Sciatic nerve (tissue), 2 donors: ENCODE data around the gene EXD2. TPM values are rescaled to one million over a fixed set of nuclear protein-coding genes. Genes with fewer than 3 reads are reported as not detected.

Source experiments
- ATAC-seq: fragments of 200-7000 bp; cut with Tn5 transposase; one replicate; pipeline ENCODE4 v1.9.1; 2020; ENCODE audit warnings: mild to moderate bottlenecking, moderate library complexity
- DNase-seq: peaks from one replicate; pipeline ENCODE4 v3.0.0-alpha.2; 2020; ENCODE audit warnings: low spot score
- intact Hi-C: fragments of 100-400 bp; cut with DNase I; formaldehyde crosslinking; loops from one replicate; pipeline ENCODE4 v1.14.2; 2022
- total RNA-seq: library from RNA; stranded (reverse); fragmentation: NEBNext Ultra II Directional; extraction: Animal tissue kit (Norgen Biotek cat#: 25700); gene quantifications from one replicate; pipeline ENCODE4 v1.2.1, GENCODE V29; 2021
- donor health status: DM: no; HTN: no; CAD: no.
- donor health status: DM: no; HTN: no; CAD: no.

EXD2 gene
- total RNA-seq, 1 donor from 2014 or later, result 30.0 TPM

DNA sequence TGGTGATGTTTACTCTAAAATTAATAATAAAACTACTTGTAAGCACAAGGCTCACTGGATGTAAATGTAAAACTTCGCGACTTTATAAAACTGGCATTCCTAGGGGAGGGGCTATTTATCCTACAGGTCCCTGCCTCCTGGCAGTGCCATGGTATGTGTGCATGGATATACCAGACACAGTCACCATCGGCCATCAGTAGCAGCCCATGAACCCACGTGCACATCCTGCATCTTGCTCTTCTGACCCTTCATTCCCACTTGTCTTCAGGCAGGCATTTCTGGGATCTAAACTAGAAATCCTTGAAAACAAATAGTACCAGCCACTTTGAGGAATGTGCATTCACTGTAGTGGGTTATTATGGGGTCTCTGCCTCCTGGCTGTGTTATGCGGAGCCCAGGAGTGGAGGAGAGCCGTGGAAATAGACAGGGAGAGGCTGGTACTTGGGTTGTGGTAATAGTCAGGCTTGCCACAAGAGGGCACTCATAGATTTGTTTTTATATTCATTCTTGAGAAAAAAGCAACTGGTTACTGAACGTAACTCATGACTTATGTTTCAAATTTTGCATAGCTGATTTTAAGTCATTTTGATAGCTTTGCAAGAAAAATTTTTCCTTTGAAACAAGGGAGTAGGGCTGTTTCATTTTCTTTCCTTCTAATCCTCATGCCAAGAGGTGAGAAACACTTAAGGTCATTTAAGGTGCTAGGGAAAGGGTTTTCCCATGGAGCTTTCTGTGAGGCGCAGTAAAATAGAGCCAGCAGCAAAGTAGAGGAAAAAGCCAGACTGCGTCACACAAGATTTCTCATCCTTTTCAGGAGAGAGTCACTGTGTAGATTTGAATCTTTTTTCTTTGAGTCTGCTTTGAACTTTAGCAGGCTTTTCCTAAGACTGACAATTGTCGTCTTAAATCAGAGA is 51.3 kb downstream of the EXD2 start:
- peak; percentile 77 for DNase-seq
- intact Hi-C loops, result loop anchor here (10.0 kb wide), 1 partner anchor 222 kb away; no protein-coding TSS in a partner anchor
- ATAC-seq, result peak; percentile 86

DNA sequence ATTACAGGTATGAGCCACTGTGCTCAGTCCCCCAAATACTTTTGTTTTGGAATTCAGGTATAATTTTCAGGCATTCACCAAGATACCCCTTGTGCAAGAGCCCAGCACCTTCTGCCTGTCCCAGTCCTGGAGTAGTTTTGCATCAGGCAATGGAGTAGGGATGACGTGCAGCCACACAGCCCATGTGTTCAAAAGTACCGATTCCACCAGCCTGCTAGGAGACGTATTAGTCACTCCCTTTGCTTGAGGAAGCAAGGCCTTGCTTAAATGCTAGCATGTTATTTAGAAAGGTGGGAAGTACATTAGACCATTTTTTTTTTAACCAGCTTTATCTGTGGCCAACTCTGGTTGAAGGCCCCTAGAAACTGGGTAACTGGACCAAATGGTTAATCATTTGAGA is 53.6 kb downstream of the EXD2 start:
- no peak for DNase-seq
- ATAC-seq, result no peak
- intact Hi-C loops, result loop anchor here (10.0 kb wide), 1 partner anchor 220 kb away; no protein-coding TSS in a partner anchor

DNA sequence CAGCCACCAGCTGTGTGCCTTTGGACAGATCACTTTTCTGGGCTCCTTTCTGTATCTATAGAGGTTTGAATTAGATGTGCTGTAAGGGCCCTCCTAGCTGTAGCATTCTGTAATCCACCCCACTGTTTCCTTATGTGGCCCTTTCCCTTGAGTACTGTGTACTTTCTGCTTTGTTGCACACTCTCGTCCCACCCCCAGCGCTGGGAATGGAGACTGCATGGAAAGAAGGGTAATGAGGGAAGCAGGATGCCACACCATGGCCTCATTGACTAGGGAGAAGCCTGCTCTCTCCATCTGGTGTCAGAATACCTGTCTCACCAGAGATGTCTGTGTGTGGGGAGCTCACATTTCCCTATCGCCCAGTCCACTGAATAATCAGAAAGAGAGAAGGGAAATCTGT is 55.0 kb downstream of the EXD2 start:
- no peak for ATAC-seq
- intact Hi-C loops, result loop anchor here (10.0 kb wide), 1 partner anchor 218 kb away; no protein-coding TSS in a partner anchor
- DNase-seq, result no peak

DNA sequence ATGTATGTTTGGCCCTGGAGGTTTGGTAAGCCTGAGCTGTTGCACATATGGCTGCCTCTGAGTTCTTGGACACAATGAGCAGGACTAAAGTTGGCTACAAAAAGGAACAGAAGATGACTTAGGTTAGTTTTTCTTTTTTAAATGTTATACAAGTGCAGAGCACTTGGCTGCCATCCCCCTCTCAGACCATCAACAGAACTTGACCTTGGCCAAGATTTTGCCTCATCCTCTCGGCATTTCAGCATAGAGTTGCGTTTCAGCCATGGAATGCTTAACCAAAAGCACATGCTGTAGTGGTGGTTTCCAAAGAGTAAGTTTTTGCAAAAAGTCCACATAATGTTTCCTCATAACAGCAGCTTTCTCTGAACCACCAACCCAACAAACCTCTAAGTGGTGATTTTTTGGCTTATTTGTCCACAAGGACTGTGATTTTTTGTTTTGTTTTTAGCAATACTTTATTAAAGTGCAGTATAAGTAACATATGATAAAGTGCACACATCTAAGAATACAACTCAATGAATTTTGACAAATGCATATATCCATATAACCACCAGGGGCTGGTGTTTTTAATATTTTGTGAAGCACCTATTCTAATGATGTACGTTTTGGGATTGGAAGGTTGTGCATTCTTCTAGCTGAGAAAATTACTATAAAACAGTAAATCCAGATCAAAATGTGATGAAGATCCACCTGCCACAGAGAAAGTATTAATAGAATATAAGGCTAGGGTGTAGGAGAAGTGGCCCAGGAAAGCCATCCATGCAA is 56.6 kb downstream of the EXD2 start:
- intact Hi-C loops, result loop anchor here (10.0 kb wide), 1 partner anchor 217 kb away; no protein-coding TSS in a partner anchor
- DNase-seq, result no peak
- ATAC-seq, result peak; percentile 97

DNA sequence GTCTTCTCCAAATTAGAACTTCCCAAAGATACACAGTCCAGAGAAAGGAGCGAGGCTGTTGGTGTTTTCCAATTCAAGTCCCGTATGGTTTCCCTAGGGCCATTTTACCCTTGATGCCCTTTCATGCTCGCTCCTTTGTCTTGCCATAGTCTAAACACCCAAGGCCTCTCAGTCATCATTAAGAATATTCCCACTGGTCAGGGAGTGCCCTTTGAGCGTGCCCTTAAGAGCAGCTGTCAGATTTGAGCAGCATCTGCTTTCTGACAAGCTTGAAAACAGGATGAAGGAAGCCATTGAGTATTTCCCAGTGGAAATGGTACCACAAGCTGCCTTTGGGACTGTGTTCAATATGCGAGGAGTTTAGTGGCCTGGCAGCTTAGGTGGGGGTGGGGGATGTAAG is 58.3 kb downstream of the EXD2 start:
- no peak for ATAC-seq
- no peak for DNase-seq
- intact Hi-C loops, result loop anchor here (10.0 kb wide), 1 partner anchor 215 kb away; no protein-coding TSS in a partner anchor

DNA sequence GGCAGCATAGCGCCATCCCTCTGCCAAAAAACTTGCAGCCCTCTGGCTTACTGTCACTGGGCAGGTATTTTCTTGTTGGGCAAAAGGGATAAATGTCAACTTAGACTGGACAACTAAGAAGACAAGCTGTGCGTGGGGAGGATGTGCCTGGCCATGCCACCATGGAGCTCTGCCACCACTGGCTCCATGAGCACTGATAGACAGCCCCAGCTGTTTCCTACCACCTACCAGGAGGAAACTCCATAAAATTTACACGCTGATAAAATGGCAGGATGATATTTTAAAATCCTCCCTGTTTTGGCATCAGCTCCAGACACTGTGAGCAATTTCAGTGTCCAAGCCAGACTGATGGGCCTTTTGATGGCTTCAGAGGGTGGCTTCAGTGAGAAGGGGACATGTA is 61.6 kb downstream of the EXD2 start:
- intact Hi-C loops, result no loop called here
- no peak for ATAC-seq
- DNase-seq, result no peak

DNA sequence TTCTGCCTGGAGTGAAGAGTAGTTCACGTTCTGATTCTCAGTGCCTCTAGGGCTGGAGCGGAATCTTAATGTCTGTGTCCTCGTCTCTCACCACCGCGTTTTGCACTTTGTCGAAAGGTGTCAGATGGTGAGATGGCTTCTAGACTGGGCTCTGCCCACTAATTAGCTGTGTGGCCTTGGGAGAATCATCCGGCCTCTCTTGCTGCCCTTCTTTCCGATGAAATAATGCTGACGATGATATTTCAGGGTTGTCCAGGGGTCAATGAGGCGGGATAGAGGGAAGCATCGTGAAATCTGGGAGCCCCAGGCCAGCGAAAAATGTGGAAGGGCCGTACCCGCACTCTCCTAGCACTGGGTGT is 67.8 kb downstream of the EXD2 start:
- DNase-seq, result no peak
- ATAC-seq, result no peak
- intact Hi-C loops, result no loop called here

DNA sequence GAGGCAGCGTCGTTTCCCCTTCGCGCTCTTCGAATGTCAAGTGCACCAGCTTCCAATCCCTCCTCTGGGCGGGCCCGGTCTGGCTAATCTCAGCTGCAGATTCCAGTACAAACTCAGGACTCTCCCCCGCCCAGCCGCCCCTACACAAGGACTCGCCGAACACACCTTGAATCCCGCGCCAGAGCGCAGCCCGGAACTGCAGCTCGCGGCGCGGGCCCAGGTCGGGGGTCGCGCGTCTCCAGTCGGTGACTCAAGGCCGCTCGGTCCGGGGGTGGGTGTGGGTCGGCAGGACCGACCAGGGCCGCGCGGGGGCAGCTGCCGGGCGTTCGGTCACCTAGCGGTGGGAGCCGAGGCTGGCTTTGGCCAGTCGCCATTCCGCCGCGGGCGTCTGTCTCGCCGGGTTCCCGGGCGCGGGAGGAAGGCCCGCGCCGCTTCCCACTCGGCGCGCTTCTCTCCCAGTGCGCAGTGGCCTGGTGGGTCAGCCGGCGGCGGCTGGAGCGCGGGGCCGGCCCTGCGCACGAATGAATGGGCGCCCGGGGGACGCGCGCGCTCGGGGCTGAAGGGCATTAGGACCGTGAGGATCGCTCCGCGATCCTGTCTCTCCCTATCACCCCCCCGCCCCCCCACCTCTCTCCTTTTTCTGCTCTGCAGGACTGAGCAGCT is 68.4 kb downstream of the EXD2 start, which contains the start of gene GALNT16:
GALNT16 (plus strand) TSS at position 632 of the 663 bp plus-strand sequence. CDS start 133 bp downstream, outside the sequence.
- ATAC-seq (no peak), DNase-seq (no peak)
- intact Hi-C loops, result no loop called here

DNA sequence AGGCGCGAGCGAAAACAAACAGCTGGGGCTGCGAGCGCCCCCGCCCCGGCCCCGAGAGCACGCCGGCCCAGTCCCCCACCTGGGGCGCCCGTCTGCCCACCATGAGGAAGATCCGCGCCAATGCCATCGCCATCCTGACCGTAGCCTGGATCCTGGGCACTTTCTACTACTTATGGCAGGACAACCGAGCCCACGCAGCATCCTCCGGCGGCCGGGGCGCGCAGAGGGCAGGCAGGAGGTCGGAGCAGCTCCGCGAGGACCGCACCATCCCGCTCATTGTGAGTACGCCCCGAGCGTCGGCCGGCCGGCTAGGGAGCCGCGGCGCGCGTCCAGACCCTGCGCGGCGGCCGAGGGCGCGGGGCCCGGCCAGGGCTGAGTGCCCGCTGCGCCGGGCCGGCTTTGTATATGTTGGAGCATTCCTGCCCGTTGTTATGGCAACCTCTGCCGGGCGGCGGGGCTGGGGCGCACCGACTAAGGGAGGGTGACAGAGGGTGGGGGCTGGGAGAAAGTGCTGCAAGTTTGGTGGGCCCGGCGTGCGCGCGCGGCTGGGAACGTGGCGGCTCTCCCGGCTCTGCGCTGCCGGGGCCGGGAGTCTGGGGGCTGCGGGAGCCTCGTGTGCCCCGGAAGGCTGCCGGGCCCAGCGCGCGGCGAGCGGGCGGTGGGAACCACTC is 69.0 kb downstream of the EXD2 start:
- ATAC-seq (no peak), DNase-seq (no peak)
- intact Hi-C loops, result no loop called here

DNA sequence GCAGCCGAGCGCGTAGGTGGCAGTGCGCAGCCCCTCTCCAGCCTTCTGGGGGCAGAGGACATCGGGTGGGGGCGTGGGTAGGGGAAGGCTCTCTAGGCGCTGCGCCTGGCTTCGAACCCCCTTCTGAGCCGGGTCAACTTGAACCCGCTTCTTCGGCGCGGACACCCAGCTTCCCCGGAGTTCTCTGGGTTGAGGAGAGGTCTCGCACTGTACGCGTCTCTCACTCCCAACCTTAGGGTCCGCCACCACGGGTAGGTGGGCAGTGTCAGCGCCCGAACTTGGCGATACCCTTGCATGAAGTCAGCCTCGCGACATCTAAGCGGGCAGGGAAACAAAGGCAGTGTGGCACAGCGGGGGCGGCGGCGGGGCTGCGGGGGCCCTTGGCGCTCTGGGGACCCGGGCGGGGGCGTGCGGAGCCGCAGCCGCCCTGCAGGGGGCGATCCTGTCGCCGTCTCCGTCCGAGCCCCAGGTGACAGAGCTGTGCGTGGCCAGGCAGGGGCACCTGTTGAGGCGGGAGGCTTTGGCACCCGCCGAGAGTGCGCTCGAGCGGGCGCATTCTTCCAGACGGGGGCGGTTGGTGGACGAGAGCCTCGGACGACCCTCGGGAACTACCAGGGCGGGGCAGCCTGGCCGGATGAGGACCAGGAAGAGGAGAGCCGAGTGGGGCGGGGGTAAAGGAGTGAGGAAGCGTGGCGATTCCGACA is 69.7 kb downstream of the EXD2 start:
- peak; percentile 61 for DNase-seq
- ATAC-seq, result peak; percentile 62
- intact Hi-C loops, result no loop called here

DNA sequence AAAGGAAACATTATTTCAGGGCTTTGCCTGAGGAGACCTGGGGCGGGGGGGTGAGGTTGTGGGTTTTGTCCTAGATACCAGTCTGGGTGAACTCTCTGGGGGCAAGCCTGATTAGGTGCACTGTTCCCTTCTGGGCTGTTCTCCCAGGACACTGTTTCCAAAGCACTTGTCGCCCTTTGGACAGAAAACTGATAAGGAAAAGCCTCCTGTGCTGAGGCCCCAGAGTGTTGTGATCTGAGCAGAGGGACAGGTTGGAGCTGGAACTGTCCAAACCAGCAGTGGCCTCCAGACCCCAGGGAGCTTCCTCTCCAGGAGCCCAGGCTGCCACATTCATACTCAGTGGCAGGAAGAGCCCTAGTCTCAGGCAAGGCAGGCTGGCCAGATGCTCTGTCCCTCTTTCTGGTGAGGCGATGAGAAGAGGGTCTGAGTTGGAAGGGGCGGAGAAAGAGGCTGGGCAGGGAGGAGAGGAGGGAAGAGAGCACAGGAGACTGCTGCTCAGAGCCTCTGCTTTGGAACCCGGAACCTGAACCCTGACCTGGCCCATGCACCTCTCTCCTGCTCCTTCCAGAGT is 70.5 kb downstream of the EXD2 start:
- ATAC-seq, result peak; percentile 56
- intact Hi-C loops, result no loop called here
- DNase-seq, result no peak

DNA sequence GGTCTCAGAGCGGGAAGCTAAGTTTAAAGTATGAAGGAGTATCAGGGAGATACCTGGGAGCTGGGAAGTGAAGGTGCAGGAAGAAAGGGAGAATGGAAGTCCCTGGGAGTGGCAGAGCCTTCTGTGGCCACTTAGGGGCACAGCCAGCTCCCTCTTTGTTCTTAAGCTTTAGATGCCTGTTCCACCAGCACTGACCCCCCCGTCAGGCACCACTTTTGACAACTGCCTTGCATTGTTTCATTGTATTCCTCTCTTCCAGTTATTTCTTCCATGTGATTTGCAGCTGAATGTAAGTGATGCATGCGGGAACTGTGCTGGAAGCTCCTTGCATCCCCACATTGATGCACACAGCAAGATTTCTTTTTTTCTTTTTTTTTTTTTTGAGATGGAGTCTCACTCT is 71.2 kb downstream of the EXD2 start:
- no peak for ATAC-seq
- intact Hi-C loops, result no loop called here
- DNase-seq, result no peak

DNA sequence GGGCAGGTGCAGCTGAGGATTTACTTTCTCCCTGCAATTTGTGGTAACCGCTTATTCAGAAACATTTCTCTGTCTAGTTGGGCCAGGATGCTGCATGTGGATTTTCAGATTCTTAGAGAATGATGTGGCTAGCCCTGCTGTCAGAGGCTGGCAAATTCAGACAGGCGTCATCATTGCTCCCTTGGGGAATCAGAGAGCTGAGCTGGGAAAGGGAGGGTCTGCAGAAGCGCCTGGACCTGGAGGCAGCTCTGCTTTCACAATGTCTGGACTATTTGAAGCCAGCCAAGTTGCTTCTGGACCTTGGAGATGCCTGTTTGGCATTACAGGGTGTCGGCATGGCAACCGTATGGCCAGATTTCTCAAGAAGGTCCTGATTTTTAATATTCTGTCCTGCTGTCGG is 72.1 kb downstream of the EXD2 start:
- DNase-seq, result peak; percentile 67
- peak; percentile 89 for ATAC-seq
- intact Hi-C loops, result no loop called here

DNA sequence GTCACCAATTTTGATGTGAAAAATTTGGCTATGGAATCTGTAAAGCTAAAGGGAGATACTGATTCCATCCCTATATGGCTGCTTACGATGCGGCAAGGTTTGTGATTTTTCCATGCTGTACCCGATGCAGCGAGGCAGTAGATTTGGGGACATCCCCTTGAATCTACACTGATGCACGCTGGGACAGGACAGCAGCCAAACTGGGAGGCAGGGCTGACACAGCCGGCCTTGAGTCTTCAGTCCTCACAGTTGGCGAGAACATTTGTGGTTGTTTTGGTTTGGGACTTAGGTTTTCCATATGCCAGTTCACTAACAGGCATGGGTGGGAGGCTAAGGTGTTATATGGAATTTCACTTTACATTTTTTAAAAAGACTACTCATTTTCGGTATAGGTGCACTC is 72.5 kb downstream of the EXD2 start:
- intact Hi-C loops, result no loop called here
- DNase-seq (no peak), ATAC-seq (peak; percentile 15)

DNA sequence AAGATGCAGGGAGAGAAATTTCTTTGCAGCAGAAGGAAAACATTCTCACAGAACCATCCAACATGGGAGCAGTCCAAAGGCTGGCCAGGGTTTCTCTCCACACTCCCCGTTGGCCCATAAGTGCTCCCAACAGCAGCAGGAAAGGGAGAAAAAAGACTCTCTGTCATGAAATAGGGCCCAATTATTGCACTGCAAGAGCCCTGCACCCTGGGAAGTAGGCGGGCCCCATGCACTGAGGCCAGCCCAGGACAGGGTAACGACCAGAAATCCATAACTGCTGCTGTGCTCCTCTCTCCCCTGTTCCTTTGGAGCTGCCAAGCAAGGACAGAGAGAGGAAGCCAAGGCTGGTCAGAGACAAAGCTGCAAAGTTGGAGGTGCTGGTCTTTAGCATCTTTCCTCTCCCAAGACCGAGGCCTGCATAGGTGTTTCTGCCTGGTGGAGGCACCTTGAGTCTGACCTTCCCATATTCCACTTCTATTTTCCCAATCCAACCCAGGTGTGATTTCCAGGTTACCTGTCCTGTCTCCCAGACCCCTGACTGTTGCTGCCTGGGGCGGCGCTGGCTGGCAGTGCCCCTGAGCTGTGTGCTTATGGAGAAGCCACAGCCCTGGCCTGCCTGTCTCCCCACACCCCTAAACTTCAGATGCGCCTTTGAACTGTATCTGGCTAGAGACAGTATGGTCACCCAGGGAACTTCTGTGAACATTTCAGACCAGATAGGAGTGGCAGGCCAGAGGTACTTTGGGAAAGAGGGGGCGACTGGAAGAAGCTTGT is 75.5 kb downstream of the EXD2 start:
- DNase-seq, result no peak
- intact Hi-C loops, result no loop called here

DNA sequence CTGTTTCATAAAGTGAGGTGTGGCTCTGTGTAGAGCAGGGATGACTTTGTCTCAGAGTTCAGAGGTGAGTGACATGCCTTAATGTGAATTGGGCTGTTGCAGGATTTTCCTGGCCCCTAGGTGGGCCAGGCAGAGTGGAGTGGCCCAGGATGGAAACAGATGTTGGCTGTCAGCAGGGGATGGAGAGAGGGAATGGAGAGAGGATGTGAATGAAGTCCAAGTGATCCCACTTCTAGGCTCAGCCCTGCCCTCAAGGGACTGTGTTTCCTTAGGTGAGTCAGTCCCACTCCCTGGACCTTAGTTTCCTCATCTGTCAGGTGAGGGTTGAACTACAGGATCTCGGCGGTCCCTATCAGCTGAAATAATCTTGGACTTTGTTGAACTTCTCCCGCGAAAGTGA is 76.2 kb downstream of the EXD2 start:
- DNase-seq (no peak), ATAC-seq (no peak)
- intact Hi-C loops, result no loop called here

More for the DNA sequence above, 75.5 kb downstream of the EXD2 start:
- ATAC-seq, result no peak

DNA sequence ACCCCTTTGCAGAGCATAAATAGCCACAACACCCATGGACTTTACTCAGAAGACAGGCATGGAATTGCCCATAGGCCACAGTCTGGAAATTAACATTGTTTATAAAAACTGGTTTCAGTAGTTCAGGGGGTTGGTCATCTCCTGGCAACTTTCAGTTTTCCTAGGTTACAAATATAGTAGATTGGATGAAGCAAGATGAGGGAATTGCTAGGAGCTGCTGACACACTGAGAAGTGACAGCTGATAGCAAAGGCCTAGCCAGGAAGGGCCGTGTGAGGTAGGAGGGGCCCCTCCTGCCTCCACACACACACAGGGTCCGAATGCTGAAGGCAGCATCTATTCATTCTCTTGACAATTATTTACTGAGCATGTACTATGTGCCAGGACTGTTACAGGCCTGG is 76.9 kb downstream of the EXD2 start:
- DNase-seq, result no peak
- ATAC-seq, result no peak
- intact Hi-C loops, result no loop called here
